SU-DHL-6 (cell line): ENCODE results near the gene ELF2.

Experiments
- EZH2phosphoT487 ChIP-seq: fragments of 200-600 bp; sonication (generic), shearing (Covaris generic); conservative IDR thresholded peaks from 2 replicates; pipeline ENCODE4 v1.6.1; 2018; ENCODE audit warnings: mild to moderate bottlenecking, antibody characterized with exemption, low read length, moderate library complexity, mixed read lengths
- TF ChIP-seq, protein P1 (sequence below): fragments of 200-600 bp; sonication (generic); IDR thresholded peaks from one replicate; pipeline ENCODE4 v1.5.1; 2017; ENCODE audit warnings: antibody characterized with exemption, mild to moderate bottlenecking, low read length, moderate library complexity; ENCODE audit not compliant: insufficient read depth, poor library complexity, severe bottlenecking

DNA sequence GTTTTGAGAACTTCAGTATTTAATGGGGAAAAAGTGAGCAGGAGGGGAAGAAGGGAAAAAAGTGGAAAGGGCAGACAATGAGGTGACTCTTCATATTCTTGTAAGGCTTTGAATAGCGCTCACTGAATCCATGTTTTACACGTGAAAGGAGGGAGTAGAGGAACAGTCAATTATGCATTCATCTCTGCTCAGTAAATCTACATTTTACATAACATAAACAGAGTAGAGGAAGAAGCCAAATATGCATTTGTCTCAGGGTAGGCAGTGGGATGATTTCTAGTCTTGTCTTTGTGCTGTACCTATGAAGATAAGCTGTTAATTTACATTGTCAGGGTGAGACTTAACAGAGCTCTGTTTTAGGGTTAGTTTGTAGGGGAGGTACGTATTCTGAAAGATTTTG, 19.4 kb upstream of the ELF2 start:
- TF ChIP-seq, protein P1, sequence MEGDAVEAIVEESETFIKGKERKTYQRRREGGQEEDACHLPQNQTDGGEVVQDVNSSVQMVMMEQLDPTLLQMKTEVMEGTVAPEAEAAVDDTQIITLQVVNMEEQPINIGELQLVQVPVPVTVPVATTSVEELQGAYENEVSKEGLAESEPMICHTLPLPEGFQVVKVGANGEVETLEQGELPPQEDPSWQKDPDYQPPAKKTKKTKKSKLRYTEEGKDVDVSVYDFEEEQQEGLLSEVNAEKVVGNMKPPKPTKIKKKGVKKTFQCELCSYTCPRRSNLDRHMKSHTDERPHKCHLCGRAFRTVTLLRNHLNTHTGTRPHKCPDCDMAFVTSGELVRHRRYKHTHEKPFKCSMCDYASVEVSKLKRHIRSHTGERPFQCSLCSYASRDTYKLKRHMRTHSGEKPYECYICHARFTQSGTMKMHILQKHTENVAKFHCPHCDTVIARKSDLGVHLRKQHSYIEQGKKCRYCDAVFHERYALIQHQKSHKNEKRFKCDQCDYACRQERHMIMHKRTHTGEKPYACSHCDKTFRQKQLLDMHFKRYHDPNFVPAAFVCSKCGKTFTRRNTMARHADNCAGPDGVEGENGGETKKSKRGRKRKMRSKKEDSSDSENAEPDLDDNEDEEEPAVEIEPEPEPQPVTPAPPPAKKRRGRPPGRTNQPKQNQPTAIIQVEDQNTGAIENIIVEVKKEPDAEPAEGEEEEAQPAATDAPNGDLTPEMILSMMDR: no peak
- no peak for TF ChIP-seq EZH2phosphoT487
